Measurements from ENCODE around the gene MEPCE. TPM values are rescaled to one million over a fixed set of nuclear protein-coding genes. Genes with fewer than 3 reads are reported as not detected.

Gene MEPCE
- total RNA-seq, 1 experiment from 2014 or later: 70.3 TPM

DNA sequence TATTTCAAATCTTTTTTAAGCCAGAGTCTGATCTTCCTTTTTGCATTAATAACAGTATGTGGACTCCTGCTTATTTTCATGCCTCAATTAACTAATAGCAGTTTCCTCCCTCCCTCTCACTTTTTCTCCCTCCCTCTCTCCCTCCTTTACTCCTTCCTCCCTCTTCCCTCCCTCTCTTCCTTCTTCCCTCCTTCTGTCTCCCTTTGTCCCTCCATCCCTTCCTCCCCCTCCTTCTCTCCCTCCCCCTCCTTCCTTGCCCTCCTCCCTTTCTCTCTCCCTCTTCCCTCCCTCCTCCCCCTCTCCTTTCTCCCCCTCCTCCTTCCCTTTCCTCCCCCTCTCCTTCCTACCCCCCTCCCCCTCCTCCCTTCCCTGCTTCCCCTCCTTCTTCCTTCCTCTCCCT lies 3.1 kb upstream of the MEPCE start:
- POLR2A ChIA-PET (ENCODE audit: unreplicated experiment): no interaction called here
- intact Hi-C loops (cut with micrococcal nuclease; ENCODE audit: unreplicated experiment): no loop called here

DNA sequence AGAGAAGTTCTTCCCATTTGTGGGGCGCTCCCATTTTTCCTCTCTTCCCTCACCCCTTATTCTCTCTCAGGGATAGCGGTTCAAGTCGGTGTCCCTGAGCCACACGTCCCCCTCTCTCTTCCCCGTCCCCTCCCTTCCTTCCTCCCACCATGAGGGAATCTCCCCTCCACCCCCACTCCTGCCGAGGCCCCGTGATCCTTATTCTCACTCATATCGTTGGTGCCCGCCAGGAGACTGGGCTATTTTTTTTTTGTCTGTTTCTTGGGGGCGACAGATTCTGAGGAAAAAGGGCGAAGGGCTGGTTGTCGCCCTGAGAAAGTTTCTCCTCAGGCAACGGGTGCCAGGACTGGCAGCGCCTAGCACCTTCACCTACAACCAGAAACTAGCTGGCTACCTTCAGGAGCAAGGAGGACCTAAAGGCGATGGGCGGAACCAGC lies 1.9 kb upstream of the MEPCE start:
- no TSS peak for BruUV-seq (replicated peaks)
- TF ChIP-seq CTCF (conservative IDR thresholded peaks at IDR 0.05): no peak
- TF ChIP-seq EZH2 (IDR thresholded peaks at IDR 0.05; ENCODE audit: low read depth): no peak
- peak overlapping the region; percentile 80 for H3K4me2 ChIP-seq
- peak overlapping the region; percentile 66 for H3K4me3 ChIP-seq
- ChIA-PET CTCF (interaction anchor here (0.5 to 0.8 kb wide), 3 partner anchors 19 to 184 kb away, joined by 3 to 8 read pairs (median 5); partner anchors contain the start of gene MOSPD3), POLR2A (ENCODE audit: unreplicated experiment) (interaction anchor here (0.6 to 1.8 kb wide), 9 partner anchors 9 to 490 kb away, joined by 3 to 22 read pairs (median 6); partner anchors contain the start of genes FBXO24 and LRCH4)
- H3K27ac ChIP-seq: peak overlapping the region; percentile 93
- no peaks in the 10 kb centered on the region for H3K27me3 ChIP-seq (ENCODE audit: insufficient read depth, low read depth)
- no peaks in the 10 kb centered on the region for H3K9me2 ChIP-seq (ENCODE audit: insufficient read depth)
- H3K36me3 ChIP-seq (ENCODE audit: low read depth): 0 out of 2 replicates have a peak, but pooled peaks cover 13% of the 10 kb centered on the region
- DNase-seq: no peak
- peaks cover 26% of the 10 kb centered on the region for H3K4me1 ChIP-seq (replicated peaks; ENCODE audit: insufficient read depth)
- H4K20me1 ChIP-seq (ENCODE audit: insufficient read depth): no peaks in the 10 kb centered on the region; the same call in 1 of the 2 replicates
- H2AFZ ChIP-seq: peak overlapping the region; percentile 79
- no peaks in the 10 kb centered on the region for H3K9me3 ChIP-seq (ENCODE audit: insufficient read depth, low read depth)
- peaks cover 31% of the 10 kb centered on the region for H3K79me2 ChIP-seq (ENCODE audit: low read depth)
- intact Hi-C loops (cut with micrococcal nuclease; ENCODE audit: unreplicated experiment): loop anchor here (1.0 to 2.0 kb wide), 2 partner anchors 181 to 439 kb away; partner anchors contain the start of gene TRIP6
- peaks cover 27% of the 10 kb centered on the region; the same call in 1 of the 2 replicates for H3F3A ChIP-seq (ENCODE audit: insufficient read depth, low read depth)

More for the DNA sequence above, 3.1 kb upstream of the MEPCE start:
- H3F3A ChIP-seq (ENCODE audit: insufficient read depth, low read depth): peaks cover 15% of the 10 kb centered on the region; the same call in 1 of the 2 replicates
- no peaks in the 10 kb centered on the region for H3K9me2 ChIP-seq (ENCODE audit: insufficient read depth)
- H4K20me1 ChIP-seq (ENCODE audit: insufficient read depth): no peaks in the 10 kb centered on the region
- H2AFZ ChIP-seq: no peak overlapping the region
- no peak overlapping the region for H3K27ac ChIP-seq
- H3K36me3 ChIP-seq (ENCODE audit: low read depth): 0 out of 2 replicates have a peak, but pooled peaks cover 3% of the 10 kb centered on the region
- BruUV-seq (replicated peaks): no TSS peak
- no peak for DNase-seq
- H3K27me3 ChIP-seq (ENCODE audit: insufficient read depth, low read depth): no peaks in the 10 kb centered on the region
- CTCF ChIA-PET: no interaction called here
- no peaks in the 10 kb centered on the region for H3K9me3 ChIP-seq (ENCODE audit: insufficient read depth, low read depth)
- H3K4me3 ChIP-seq: no peak overlapping the region
- H3K4me2 ChIP-seq: no peak overlapping the region
- H3K79me2 ChIP-seq (ENCODE audit: low read depth): peaks cover 18% of the 10 kb centered on the region
- no peak for TF ChIP-seq EZH2 (IDR thresholded peaks at IDR 0.05; ENCODE audit: low read depth)
- TF ChIP-seq CTCF (conservative IDR thresholded peaks at IDR 0.05): no peak
- H3K4me1 ChIP-seq (replicated peaks; ENCODE audit: insufficient read depth): peaks cover 15% of the 10 kb centered on the region

DNA sequence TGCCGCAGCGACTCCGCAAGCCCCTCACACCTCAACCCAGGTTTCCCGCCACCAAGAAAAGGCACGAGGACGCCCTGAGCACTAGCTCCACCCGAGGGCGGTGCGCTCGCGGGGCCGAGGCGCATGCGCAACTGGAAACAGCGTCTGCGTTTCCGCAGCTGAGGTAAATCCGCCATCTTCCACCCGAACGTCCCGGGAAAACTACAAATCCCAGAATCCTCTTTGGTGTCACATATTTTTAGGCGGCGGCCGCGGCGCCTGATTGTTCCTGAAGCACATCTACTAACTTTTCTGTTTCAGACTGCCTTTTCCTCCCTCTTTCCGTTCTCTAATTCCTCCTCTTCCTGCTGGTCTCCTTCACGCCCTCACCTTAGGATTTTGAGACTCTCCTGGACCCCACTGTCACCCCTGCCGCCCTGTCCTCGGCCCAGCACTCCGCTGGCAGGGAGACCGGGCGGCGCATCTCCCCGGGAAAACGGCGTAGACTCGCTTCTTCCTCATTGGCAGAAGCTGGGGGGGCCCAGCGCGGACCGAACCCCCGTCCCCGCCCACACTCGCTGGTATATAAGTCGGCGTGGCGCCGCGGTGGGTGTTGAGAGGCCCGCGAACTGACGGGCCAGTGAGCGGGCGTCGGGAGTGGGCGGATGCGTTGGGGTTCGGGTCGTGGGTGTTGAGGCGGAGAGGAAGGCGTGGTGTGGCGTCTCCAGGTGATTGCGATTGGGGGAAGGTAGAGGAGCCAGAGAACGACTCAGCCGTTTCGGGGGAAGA lies 1.2 kb upstream of the MEPCE start, which contains the start of gene ZCWPW1:
TSS of gene ZCWPW1 (minus strand) at position 505 of the 768 bp plus-strand sequence. CDS start 8,054 bp downstream, outside the sequence.
- no peaks in the 10 kb centered on the region for H3K27me3 ChIP-seq (ENCODE audit: insufficient read depth, low read depth)
- no peaks in the 10 kb centered on the region for H3K9me3 ChIP-seq (ENCODE audit: insufficient read depth, low read depth)
- H4K20me1 ChIP-seq (ENCODE audit: insufficient read depth): no peaks in the 10 kb centered on the region; the same call in 1 of the 2 replicates
- no peak; the same call in 1 of the 2 replicates for TF ChIP-seq CTCF (conservative IDR thresholded peaks at IDR 0.05)
- TF ChIP-seq EZH2 (IDR thresholded peaks at IDR 0.05; ENCODE audit: low read depth): no peak
- intact Hi-C loops (cut with micrococcal nuclease; ENCODE audit: unreplicated experiment): loop anchor here (1.0 to 2.0 kb wide), 2 partner anchors 182 to 438 kb away; partner anchors contain the start of gene TRIP6
- H3K79me2 ChIP-seq (ENCODE audit: low read depth): peaks cover 37% of the 10 kb centered on the region
- 0 out of 2 replicates have a peak, but pooled peaks cover 13% of the 10 kb centered on the region for H3K36me3 ChIP-seq (ENCODE audit: low read depth)
- BruUV-seq (replicated peaks): TSS peak; percentile 64
- H3K4me3 ChIP-seq: peak within 1 kb of the TSS; percentile 66
- H3K27ac ChIP-seq: peak within 1 kb of the TSS; percentile 93
- DNase-seq: peak; percentile 88 to 98
- H3K4me1 ChIP-seq (replicated peaks; ENCODE audit: insufficient read depth): peaks cover 30% of the 10 kb centered on the region
- no peaks in the 10 kb centered on the region for H3K9me2 ChIP-seq (ENCODE audit: insufficient read depth)
- H3K4me2 ChIP-seq: peak within 1 kb of the TSS; percentile 80
- ChIA-PET CTCF (interaction anchor here (0.7 to 0.8 kb wide), 2 partner anchors 36 to 184 kb away, joined by 3 to 5 read pairs; partner anchors contain the start of gene MOSPD3), POLR2A (ENCODE audit: unreplicated experiment) (interaction anchor here (0.5 to 1.8 kb wide), 26 partner anchors 8 to 796 kb away, joined by 3 to 22 read pairs (median 6); partner anchors contain the start of genes AP4M1, FBXO24, GAL3ST4 and LRCH4)
- H2AFZ ChIP-seq: peak within 1 kb of the TSS; percentile 79
- H3F3A ChIP-seq (ENCODE audit: insufficient read depth, low read depth): peaks cover 32% of the 10 kb centered on the region; the same call in 1 of the 2 replicates
